ENCODE measurements around the gene CTCF. TPM values are rescaled to one million over a fixed set of nuclear protein-coding genes. Genes with fewer than 3 reads are reported as not detected.

CTCF gene
- total and polyA plus RNA-seq, 7 experiments from 2014 or later = 49.8 to 78.6 (median 59.8) TPM

GRCh38 chr16:67526149-67526791 is 36.1 kb upstream of the CTCF start:
- Mint-ChIP-seq H3K27ac (peak overlapping the region in 2 of 9 donors; percentile 30 to 67), H3K9me3 (peaks cover 0 to 2% (median 0%) of the 10 kb centered on the region in 11 donors), H3K4me1 (peaks cover 9 to 31% (median 22%) of the 10 kb centered on the region in 7 donors), H3K36me3 (no peaks in the 10 kb centered on the region), H3K27me3 (peaks cover 0 to 54% (median 7%) of the 10 kb centered on the region in 5 donors), H3K4me3 (peak overlapping the region in 6 of 10 donors; percentile 20 to 56 (median 40))
- ChIA-PET CTCF (interaction anchor here (0.8 to 1.3 kb wide), 3 partner anchors 9 to 133 kb away, joined by 3 to 4 read pairs (median 3); partner anchors contain the start of gene ACD), POLR2A (interaction anchor here (0.9 to 2.7 kb wide), 5 partner anchors 11 to 587 kb away, joined by 3 to 10 read pairs (median 4); no protein-coding TSS in a partner anchor)
- Histone ChIP-seq H3K27ac (ENCODE audit: low read depth, low read length) (no peak overlapping the region), H3K4me3 (ENCODE audit: low read length) (no peak overlapping the region), H3K9me3 (ENCODE audit: control insufficient read depth in 2 of 3, low read length in 3 of 3) (no peaks in the 10 kb centered on the region), H3K36me3 (ENCODE audit: control insufficient read depth in 2 of 3, insufficient read depth in 3 of 3, low read length in 3 of 3) (no peaks in the 10 kb centered on the region), H3K27me3 (ENCODE audit: control insufficient read depth in 2 of 2, insufficient read depth in 2 of 2, low read length in 2 of 2) (peaks cover 4 to 9% of the 10 kb centered on the region in 2 donors), H3K4me1 (ENCODE audit: control insufficient read depth in 2 of 2, insufficient read depth in 2 of 2, low read length in 2 of 2) (peaks cover 16 to 23% of the 10 kb centered on the region in 2 donors)
- DNase-seq (no peak), ATAC-seq (no peak)
- intact Hi-C loops (cut with micrococcal nuclease) = loop anchor here in 1 of 2 donors (10.0 kb wide), 1 partner anchor 319 kb away; the partner anchor contains the start of genes CENPT, NUTF2 and THAP11

- Histone ChIP-seq H3K4me3 (ENCODE audit: low read length) (peak within 1 kb of the TSS; percentile 53), H3K27ac (ENCODE audit: low read depth, low read length) (peak within 1 kb of the TSS; percentile 62), H3K4me1 (ENCODE audit: control insufficient read depth in 2 of 2, insufficient read depth in 2 of 2, low read length in 2 of 2) (peaks cover 11 to 22% of the 10 kb centered on the region in 2 donors), H3K9me3 (ENCODE audit: control insufficient read depth in 2 of 3, low read length in 3 of 3) (no peaks in the 10 kb centered on the region), H3K36me3 (ENCODE audit: control insufficient read depth in 2 of 3, insufficient read depth in 3 of 3, low read length in 3 of 3) (no peaks in the 10 kb centered on the region), H3K27me3 (ENCODE audit: control insufficient read depth in 2 of 2, insufficient read depth in 2 of 2, low read length in 2 of 2) (peaks cover 4 to 9% of the 10 kb centered on the region in 2 donors)
- H3K4me3 Mint-ChIP-seq = peak within 1 kb of the TSS; percentile 77 to 90 (median 82)
- no peaks in the 10 kb centered on the region for H3K36me3 Mint-ChIP-seq
- H3K27me3 Mint-ChIP-seq = peaks cover 0 to 65% (median 11%) of the 10 kb centered on the region in 5 donors
- ATAC-seq = peak; percentile 69
- peaks cover 0 to 2% (median 0%) of the 10 kb centered on the region in 11 donors for H3K9me3 Mint-ChIP-seq
- peak within 1 kb of the TSS in 3 of 9 donors; percentile 6 to 78 (median 29) for H3K27ac Mint-ChIP-seq
- DNase-seq = peak in 2 of 9 donors; percentile 35 to 68
- ChIA-PET POLR2A (interaction anchor here (1.4 to 2.9 kb wide), 4 partner anchors 10 to 26 kb away, joined by 3 to 12 read pairs (median 10); no protein-coding TSS in a partner anchor), CTCF (interaction anchor here (1.0 to 6.0 kb wide), 4 partner anchors 7 to 144 kb away, joined by 3 to 48 read pairs (median 4); partner anchors contain the start of genes C16orf86, CTCF and ENKD1)
- H3K4me1 Mint-ChIP-seq = peaks cover 17 to 29% (median 21%) of the 10 kb centered on the region in 7 donors
- intact Hi-C loops (cut with micrococcal nuclease) = loop anchor here in 1 of 2 donors (10.0 kb wide), 1 partner anchor 316 kb away; the partner anchor contains the start of genes CENPT, NUTF2 and THAP11
These were observed 34.0 kb upstream of the CTCF start, which contains the start of gene RIPOR1 for GRCh38 chr16:67528222-67528869. RIPOR1 (plus strand) TSS chr16:67528829; CDS start chr16:67538447, 9,618 bp downstream.

DNA sequence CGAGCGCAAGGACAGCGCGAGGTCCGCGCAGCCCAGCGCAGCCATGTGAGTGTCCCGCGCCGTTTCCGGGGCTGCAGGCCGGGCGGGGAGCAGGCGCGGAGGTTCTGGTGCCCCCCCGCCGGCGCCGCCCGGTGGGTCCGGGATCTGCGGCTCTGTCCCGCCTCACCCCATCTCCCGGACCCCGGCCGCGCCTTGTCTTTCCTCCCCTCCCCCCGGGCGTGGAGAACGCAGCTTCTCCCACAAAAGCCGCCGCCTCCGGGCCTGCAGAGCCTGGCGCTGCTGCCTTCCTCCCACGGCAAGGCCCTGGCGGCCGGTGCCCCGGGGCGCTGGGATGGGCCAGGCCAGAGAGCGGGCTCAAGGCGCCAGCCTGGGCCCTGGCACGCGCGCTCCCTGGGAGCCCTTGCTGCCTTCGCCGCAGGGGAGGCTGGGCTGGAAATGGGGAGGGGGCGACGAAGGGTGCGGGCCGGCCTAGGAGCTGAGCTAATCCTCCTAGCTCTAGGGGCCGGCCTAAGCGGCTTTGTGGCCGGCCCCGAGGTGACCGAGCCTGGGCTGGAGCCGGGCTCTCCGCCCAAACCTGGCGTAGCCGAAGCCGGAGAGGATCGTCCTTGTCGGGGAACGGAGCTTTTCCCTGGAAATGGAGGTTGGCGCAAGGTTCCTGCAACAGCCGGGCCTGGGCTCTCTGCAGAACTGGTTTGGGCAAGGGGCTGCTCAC is 33.3 kb upstream of the CTCF start:
- Histone ChIP-seq H3K9me3 (ENCODE audit: control insufficient read depth in 2 of 3, low read length in 3 of 3) (no peaks in the 10 kb centered on the region), H3K4me1 (ENCODE audit: control insufficient read depth in 2 of 2, insufficient read depth in 2 of 2, low read length in 2 of 2) (peaks cover 11 to 22% of the 10 kb centered on the region in 2 donors), H3K27me3 (ENCODE audit: control insufficient read depth in 2 of 2, insufficient read depth in 2 of 2, low read length in 2 of 2) (peaks cover 4 to 9% of the 10 kb centered on the region in 2 donors), H3K4me3 (ENCODE audit: low read length) (peak overlapping the region; percentile 53), H3K36me3 (ENCODE audit: control insufficient read depth in 2 of 3, insufficient read depth in 3 of 3, low read length in 3 of 3) (no peaks in the 10 kb centered on the region), H3K27ac (ENCODE audit: low read depth, low read length) (peak overlapping the region; percentile 62)
- H3K4me3 Mint-ChIP-seq = peak overlapping the region; percentile 77 to 90 (median 82)
- ChIA-PET POLR2A (interaction anchor here (1.0 to 2.9 kb wide), 7 partner anchors 8 to 116 kb away, joined by 3 to 12 read pairs (median 6); partner anchors contain the start of gene CARMIL2), CTCF (interaction anchor here (0.6 to 6.0 kb wide), 5 partner anchors 8 to 516 kb away, joined by 3 to 48 read pairs (median 3); partner anchors contain the start of genes C16orf86, CARMIL2, CTCF and ENKD1)
- H3K27me3 Mint-ChIP-seq = peaks cover 0 to 69% (median 11%) of the 10 kb centered on the region in 5 donors
- peak overlapping the region in 1 of 9 donors; percentile 78 for H3K27ac Mint-ChIP-seq
- H3K36me3 Mint-ChIP-seq = no peaks in the 10 kb centered on the region
- peak in 1 of 9 donors; percentile 54 for DNase-seq
- H3K4me1 Mint-ChIP-seq = peaks cover 20 to 28% (median 23%) of the 10 kb centered on the region in 7 donors
- ATAC-seq = peak; percentile 29
- intact Hi-C loops (cut with micrococcal nuclease) = loop anchor here in 1 of 2 donors (1.0 to 10.0 kb wide), 2 partner anchors 9 to 316 kb away; partner anchors contain the start of genes CENPT, NUTF2 and THAP11
- H3K9me3 Mint-ChIP-seq = peaks cover 0 to 2% (median 0%) of the 10 kb centered on the region in 11 donors

- POLR2A ChIA-PET = interaction anchor here (1.0 to 2.9 kb wide), 7 partner anchors 9 to 116 kb away, joined by 3 to 12 read pairs (median 6); partner anchors contain the start of gene CARMIL2
- no peak overlapping the region for H3K27ac ChIP-seq (ENCODE audit: low read depth, low read length)
- intact Hi-C loops (cut with micrococcal nuclease) = loop anchor here in 1 of 2 donors (1.0 to 10.0 kb wide), 2 partner anchors 9 to 315 kb away; partner anchors contain the start of genes CENPT, NUTF2 and THAP11
- Mint-ChIP-seq H3K4me3 (peak overlapping the region; percentile 77 to 90 (median 82)), H3K36me3 (no peaks in the 10 kb centered on the region), H3K27ac (peak overlapping the region in 5 of 9 donors; percentile 6 to 78 (median 29)), H3K4me1 (peaks cover 20 to 30% (median 23%) of the 10 kb centered on the region in 7 donors), H3K9me3 (peaks cover 0 to 2% (median 0%) of the 10 kb centered on the region in 11 donors), H3K27me3 (peaks cover 0 to 69% (median 11%) of the 10 kb centered on the region in 5 donors)
- H3K9me3 ChIP-seq (ENCODE audit: control insufficient read depth in 2 of 3, low read length in 3 of 3) = no peaks in the 10 kb centered on the region
- DNase-seq (no peak), ATAC-seq (no peak)
- peaks cover 4 to 9% of the 10 kb centered on the region in 2 donors for H3K27me3 ChIP-seq (ENCODE audit: control insufficient read depth in 2 of 2, insufficient read depth in 2 of 2, low read length in 2 of 2)
- CTCF ChIA-PET = interaction anchor here (0.5 to 6.0 kb wide), 6 partner anchors 9 to 516 kb away, joined by 3 to 48 read pairs (median 3); partner anchors contain the start of genes CARMIL2 and CTCF
- peak overlapping the region; percentile 53 for H3K4me3 ChIP-seq (ENCODE audit: low read length)
- H3K36me3 ChIP-seq (ENCODE audit: control insufficient read depth in 2 of 3, insufficient read depth in 3 of 3, low read length in 3 of 3) = no peaks in the 10 kb centered on the region
- peaks cover 11 to 22% of the 10 kb centered on the region in 2 donors for H3K4me1 ChIP-seq (ENCODE audit: control insufficient read depth in 2 of 2, insufficient read depth in 2 of 2, low read length in 2 of 2)
These were observed 32.7 kb upstream of the CTCF start for GRCh38 chr16:67529582-67530012.

- CTCF ChIA-PET = interaction anchor here (0.5 to 6.0 kb wide), 5 partner anchors 9 to 46 kb away, joined by 3 to 48 read pairs (median 3); partner anchors contain the start of gene CTCF
- Histone ChIP-seq H3K4me3 (ENCODE audit: low read length) (peak overlapping the region; percentile 53), H3K4me1 (ENCODE audit: control insufficient read depth in 2 of 2, insufficient read depth in 2 of 2, low read length in 2 of 2) (peaks cover 11 to 22% of the 10 kb centered on the region in 2 donors), H3K27ac (ENCODE audit: low read depth, low read length) (no peak overlapping the region), H3K9me3 (ENCODE audit: control insufficient read depth in 2 of 3, low read length in 3 of 3) (no peaks in the 10 kb centered on the region), H3K36me3 (ENCODE audit: control insufficient read depth in 2 of 3, insufficient read depth in 3 of 3, low read length in 3 of 3) (no peaks in the 10 kb centered on the region), H3K27me3 (ENCODE audit: control insufficient read depth in 2 of 2, insufficient read depth in 2 of 2, low read length in 2 of 2) (peaks cover 4 to 9% of the 10 kb centered on the region in 2 donors)
- Mint-ChIP-seq H3K27me3 (peaks cover 0 to 66% (median 11%) of the 10 kb centered on the region in 5 donors), H3K27ac (peak overlapping the region in 5 of 9 donors; percentile 19 to 78 (median 38)), H3K4me1 (peaks cover 20 to 32% (median 26%) of the 10 kb centered on the region in 7 donors), H3K36me3 (no peaks in the 10 kb centered on the region), H3K9me3 (no peaks in the 10 kb centered on the region), H3K4me3 (peak overlapping the region; percentile 77 to 90 (median 82))
- ATAC-seq (peak; percentile 61), DNase-seq (peak in 1 of 9 donors; percentile 43)
- POLR2A ChIA-PET = interaction anchor here (1.0 to 2.9 kb wide), 8 partner anchors 8 to 115 kb away, joined by 3 to 12 read pairs (median 6); partner anchors contain the start of gene CARMIL2
- intact Hi-C loops (cut with micrococcal nuclease) = no loop called here
These were observed 32.0 kb upstream of the CTCF start for GRCh38 chr16:67530013-67530939.

Data from naive thymus-derived CD4-positive, alpha-beta T cell (primary cell).